Measurements from ENCODE around the gene GTF2IRD1. TPM values are rescaled to one million over a fixed set of nuclear protein-coding genes. Genes with fewer than 3 reads are reported as not detected.
"Not testable (repeated sequence)": the region's sequence is repeated elsewhere in the genome, so short reads cannot be mapped to it uniquely, and the experiment has no call there.

Gene GTF2IRD1
- total RNA-seq, 1 donor from 2014 or later, result 48.7 TPM

DNA sequence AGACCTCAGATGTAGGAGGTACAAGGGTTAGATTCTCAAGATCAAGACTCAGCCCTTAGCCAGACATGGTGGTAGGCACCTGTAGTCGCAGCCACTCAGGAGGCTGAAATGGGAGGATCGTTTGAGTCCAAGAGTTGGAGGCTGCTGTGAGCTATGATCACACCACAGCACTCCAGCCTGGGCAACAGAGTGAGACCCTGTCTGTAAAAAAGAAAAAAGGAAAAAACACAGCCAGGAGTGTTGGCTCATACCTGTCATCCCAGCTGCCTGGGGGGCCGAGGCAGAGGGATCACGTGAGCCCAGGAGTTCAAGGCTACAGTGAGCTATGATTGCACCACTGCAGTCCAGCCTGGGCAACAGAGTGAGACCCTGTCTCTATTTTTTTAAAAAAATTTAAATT is 69.3 kb downstream of the GTF2IRD1 start:
- Mint-ChIP-seq H3K9me3 (ENCODE audit: unreplicated experiment) (peaks cover 4% of the 10 kb centered on the region), H3K4me3 (ENCODE audit: unreplicated experiment) (no peak overlapping the region), H3K4me1 (ENCODE audit: unreplicated experiment) (no peaks in the 10 kb centered on the region), H3K27ac (ENCODE audit: unreplicated experiment) (no peak overlapping the region), H3K27me3 (ENCODE audit: unreplicated experiment) (no peaks in the 10 kb centered on the region), H3K36me3 (ENCODE audit: unreplicated experiment) (peaks cover 40% of the 10 kb centered on the region)
- TF ChIP-seq, protein P1, sequence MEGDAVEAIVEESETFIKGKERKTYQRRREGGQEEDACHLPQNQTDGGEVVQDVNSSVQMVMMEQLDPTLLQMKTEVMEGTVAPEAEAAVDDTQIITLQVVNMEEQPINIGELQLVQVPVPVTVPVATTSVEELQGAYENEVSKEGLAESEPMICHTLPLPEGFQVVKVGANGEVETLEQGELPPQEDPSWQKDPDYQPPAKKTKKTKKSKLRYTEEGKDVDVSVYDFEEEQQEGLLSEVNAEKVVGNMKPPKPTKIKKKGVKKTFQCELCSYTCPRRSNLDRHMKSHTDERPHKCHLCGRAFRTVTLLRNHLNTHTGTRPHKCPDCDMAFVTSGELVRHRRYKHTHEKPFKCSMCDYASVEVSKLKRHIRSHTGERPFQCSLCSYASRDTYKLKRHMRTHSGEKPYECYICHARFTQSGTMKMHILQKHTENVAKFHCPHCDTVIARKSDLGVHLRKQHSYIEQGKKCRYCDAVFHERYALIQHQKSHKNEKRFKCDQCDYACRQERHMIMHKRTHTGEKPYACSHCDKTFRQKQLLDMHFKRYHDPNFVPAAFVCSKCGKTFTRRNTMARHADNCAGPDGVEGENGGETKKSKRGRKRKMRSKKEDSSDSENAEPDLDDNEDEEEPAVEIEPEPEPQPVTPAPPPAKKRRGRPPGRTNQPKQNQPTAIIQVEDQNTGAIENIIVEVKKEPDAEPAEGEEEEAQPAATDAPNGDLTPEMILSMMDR (IDR thresholded peaks at IDR 0.05), result no peak
- no peak for DNase-seq (ENCODE audit: extremely low spot score, unreplicated experiment)

DNA sequence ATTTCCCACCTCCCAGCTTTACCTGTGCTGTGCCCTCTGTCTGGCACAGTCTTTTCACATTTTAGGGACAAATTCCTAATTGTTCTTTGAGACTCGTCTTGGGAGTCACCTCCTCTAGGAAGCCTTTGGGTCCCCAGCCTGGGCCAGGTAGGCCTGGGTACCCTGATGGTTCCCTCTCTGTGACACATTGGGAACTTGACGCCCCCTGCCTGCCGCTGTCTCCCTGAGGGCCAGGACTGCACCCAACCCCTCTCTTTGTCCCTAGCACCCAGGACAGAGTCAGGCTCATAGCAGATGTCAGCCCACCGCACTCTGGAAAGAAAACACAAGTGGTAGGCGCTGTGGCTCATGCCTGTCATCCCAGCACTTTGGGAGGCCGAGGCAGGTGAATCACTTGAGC is 71.4 kb downstream of the GTF2IRD1 start:
- Mint-ChIP-seq H3K27me3 (ENCODE audit: unreplicated experiment) (no peaks in the 10 kb centered on the region), H3K4me3 (ENCODE audit: unreplicated experiment) (no peak overlapping the region), H3K4me1 (ENCODE audit: unreplicated experiment) (no peaks in the 10 kb centered on the region), H3K36me3 (ENCODE audit: unreplicated experiment) (peaks cover 30% of the 10 kb centered on the region), H3K9me3 (ENCODE audit: unreplicated experiment) (peaks cover 4% of the 10 kb centered on the region), H3K27ac (ENCODE audit: unreplicated experiment) (no peak overlapping the region)
- DNase-seq (ENCODE audit: extremely low spot score, unreplicated experiment), result no peak
- TF ChIP-seq, protein P1 (IDR thresholded peaks at IDR 0.05), result no peak

DNA sequence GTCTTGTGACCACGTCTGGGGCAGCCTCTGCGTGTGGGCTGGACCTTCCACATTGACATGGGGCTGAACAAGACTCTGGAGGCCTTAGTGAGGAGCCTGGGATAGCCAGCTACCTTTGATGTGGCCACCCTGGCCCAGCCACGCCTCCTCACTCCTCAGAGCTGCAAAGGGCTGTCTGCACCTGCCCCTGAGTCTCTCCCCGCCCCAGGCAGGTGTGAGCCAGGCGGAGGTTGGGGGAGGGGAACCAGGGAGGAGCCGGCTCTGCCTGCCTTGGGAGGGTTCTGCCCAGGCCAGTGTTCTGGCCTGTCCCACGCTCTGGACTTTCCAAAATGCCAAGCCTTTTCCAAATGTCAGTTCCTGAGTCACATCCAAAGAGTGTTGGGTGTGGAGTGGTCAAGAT is 72.2 kb downstream of the GTF2IRD1 start:
- Mint-ChIP-seq H3K27me3 (ENCODE audit: unreplicated experiment) (no peaks in the 10 kb centered on the region), H3K27ac (ENCODE audit: unreplicated experiment) (no peak overlapping the region), H3K36me3 (ENCODE audit: unreplicated experiment) (peaks cover 32% of the 10 kb centered on the region), H3K4me1 (ENCODE audit: unreplicated experiment) (no peaks in the 10 kb centered on the region), H3K9me3 (ENCODE audit: unreplicated experiment) (peaks cover 4% of the 10 kb centered on the region), H3K4me3 (ENCODE audit: unreplicated experiment) (no peak overlapping the region)
- TF ChIP-seq, protein P1 (IDR thresholded peaks at IDR 0.05), result no peak
- no peak for DNase-seq (ENCODE audit: extremely low spot score, unreplicated experiment)

DNA sequence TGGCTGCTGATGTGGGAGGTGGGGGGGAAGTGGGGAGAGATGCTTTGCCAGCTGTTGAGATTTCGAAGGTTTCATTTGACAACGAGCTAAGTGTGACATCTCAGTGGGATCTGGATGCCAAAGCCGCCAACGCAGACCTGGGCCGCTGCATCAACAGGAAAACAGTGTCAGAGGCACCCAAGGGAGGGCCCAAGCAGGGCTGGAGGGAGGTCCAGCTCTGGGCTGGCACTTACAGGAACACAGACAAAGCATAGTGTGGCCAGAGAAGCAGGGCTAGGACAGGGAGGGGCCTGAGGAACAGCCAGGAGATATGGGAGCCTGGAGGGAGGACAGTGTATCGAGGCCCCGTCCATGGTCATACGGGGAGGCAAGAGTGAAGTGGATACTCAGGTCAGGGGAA is 73.1 kb downstream of the GTF2IRD1 start:
- Mint-ChIP-seq H3K27ac (ENCODE audit: unreplicated experiment) (no peak overlapping the region), H3K27me3 (ENCODE audit: unreplicated experiment) (no peaks in the 10 kb centered on the region), H3K36me3 (ENCODE audit: unreplicated experiment) (peaks cover 29% of the 10 kb centered on the region), H3K4me1 (ENCODE audit: unreplicated experiment) (no peaks in the 10 kb centered on the region), H3K4me3 (ENCODE audit: unreplicated experiment) (no peak overlapping the region), H3K9me3 (ENCODE audit: unreplicated experiment) (no peaks in the 10 kb centered on the region)
- TF ChIP-seq, protein P1 (IDR thresholded peaks at IDR 0.05), result no peak
- no peak for DNase-seq (ENCODE audit: extremely low spot score, unreplicated experiment)

DNA sequence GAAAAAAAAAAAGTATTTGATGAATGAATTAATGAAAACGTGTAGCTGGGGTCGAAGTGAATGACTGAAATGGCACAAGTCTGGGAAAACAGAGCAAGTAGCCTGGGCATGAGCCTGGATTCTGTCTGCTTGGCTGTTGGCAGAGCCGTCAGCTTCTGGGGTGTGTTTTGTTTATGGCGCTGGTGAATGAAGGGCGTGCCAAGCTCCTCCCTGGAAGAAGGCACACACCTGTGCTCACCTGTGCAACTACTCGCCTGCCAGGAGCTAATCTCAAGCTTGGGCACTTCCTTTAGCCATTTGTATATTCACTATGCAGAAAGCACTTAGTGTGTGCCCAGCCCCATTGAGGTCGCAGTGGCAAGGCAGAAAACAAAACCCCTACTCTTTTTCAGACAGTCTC is 74.1 kb downstream of the GTF2IRD1 start:
- DNase-seq (ENCODE audit: extremely low spot score, unreplicated experiment), result no peak

DNA sequence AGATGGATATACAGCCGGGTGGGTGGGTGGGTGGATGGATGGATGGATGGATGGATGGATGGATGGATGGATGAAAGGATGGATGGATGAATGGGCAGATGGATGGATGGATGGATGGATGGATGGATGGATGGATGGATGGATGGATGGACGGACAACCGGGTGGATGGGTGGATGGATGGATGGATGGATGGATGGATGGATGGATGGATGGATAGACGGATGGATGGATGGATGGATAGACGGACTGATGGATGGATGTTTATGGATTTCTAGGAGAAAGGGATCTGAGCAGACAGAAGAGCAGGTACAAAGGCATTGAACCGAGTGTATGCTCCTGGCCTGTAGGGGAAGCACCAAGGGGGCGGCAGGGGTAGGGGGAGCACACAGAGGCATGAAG is 75.1 kb downstream of the GTF2IRD1 start:
- not testable (repeated sequence) for H3K9me3 Mint-ChIP-seq (ENCODE audit: unreplicated experiment); DNase-seq (ENCODE audit: extremely low spot score, unreplicated experiment); H3K27ac Mint-ChIP-seq (ENCODE audit: unreplicated experiment); H3K4me1 Mint-ChIP-seq (ENCODE audit: unreplicated experiment); H3K27me3 Mint-ChIP-seq (ENCODE audit: unreplicated experiment); H3K4me3 Mint-ChIP-seq (ENCODE audit: unreplicated experiment)
- H3K36me3 Mint-ChIP-seq (ENCODE audit: unreplicated experiment), result peaks cover 23% of the 10 kb centered on the region

More for the DNA sequence above, 74.1 kb downstream of the GTF2IRD1 start:
- Mint-ChIP-seq H3K36me3 (ENCODE audit: unreplicated experiment) (peaks cover 22% of the 10 kb centered on the region), H3K4me3 (ENCODE audit: unreplicated experiment) (no peak overlapping the region), H3K27ac (ENCODE audit: unreplicated experiment) (no peak overlapping the region), H3K9me3 (ENCODE audit: unreplicated experiment) (no peaks in the 10 kb centered on the region), H3K27me3 (ENCODE audit: unreplicated experiment) (no peaks in the 10 kb centered on the region), H3K4me1 (ENCODE audit: unreplicated experiment) (no peaks in the 10 kb centered on the region)
- TF ChIP-seq, protein P1 (IDR thresholded peaks at IDR 0.05), result no peak

Data from osteocyte (in vitro differentiated cells).